Measurements from ENCODE around the gene UBP1. TPM values are rescaled to one million over a fixed set of nuclear protein-coding genes. Genes with fewer than 3 reads are reported as not detected.

UBP1 gene
- total and polyA plus RNA-seq, 9 of the 15 experiments (the other 6 are each of a cell fraction or from before 2014, with no cell fraction given), result 13.6 to 143 (median 79.6) TPM

- no peaks in the 10 kb centered on the region for H3K79me2 ChIP-seq (ENCODE audit: control insufficient read depth, insufficient read depth, low read length)
- H3K4me2 ChIP-seq (ENCODE audit: insufficient read depth, low read length), result no peak overlapping the region
- no peaks in the 10 kb centered on the region for H3K9me3 ChIP-seq (replicated peaks; ENCODE audit: control insufficient read depth, insufficient read depth, low read depth, low read length)
- no peak overlapping the region for H3K27ac ChIP-seq (ENCODE audit: extremely low read depth, low read depth, low read length)
- no peak overlapping the region for H2AFZ ChIP-seq (ENCODE audit: low read depth, low read length)
- FAIRE-seq (no peak), ATAC-seq (no peak), DNase-seq (ENCODE audit: extremely low read depth in 1 of 4, low spot score in 3 of 4) (no peak)
- intact Hi-C loops (cut with micrococcal nuclease), result no loop called here
- no peak overlapping the region for H3K4me3 ChIP-seq
- ChIA-PET POLR2A (no interaction called here), CTCF (ENCODE audit: low intra/inter-chr PET ratio) (no interaction called here)
- H3K9ac ChIP-seq (ENCODE audit: insufficient read depth in 1 of 2, low read depth in 2 of 2, low read length in 2 of 2), result no peak overlapping the region
- BruUV-seq (replicated peaks), result no TSS peak
- 43% methylated on average over 15 of the region's 15 CpGs for WGBS (ENCODE audit: insufficient coverage, low coverage, missing lambda C conversion rate)
- in situ Hi-C loops (cut with MboI), result no loop called here
- H3K36me3 ChIP-seq (ENCODE audit: control insufficient read depth, insufficient read depth, low read length), result no peaks in the 10 kb centered on the region
- H3K9me1 ChIP-seq (ENCODE audit: control insufficient read depth, insufficient read depth, low read length), result no peaks in the 10 kb centered on the region
- no peaks in the 10 kb centered on the region; a peak in 1 of 5 replicates for H3K4me1 ChIP-seq (replicated peaks in 1 of 2; ENCODE audit: control insufficient read depth in 2 of 2, insufficient read depth in 2 of 2, low read length in 2 of 2)
- H4K20me1 ChIP-seq (replicated peaks; ENCODE audit: control insufficient read depth, insufficient read depth, low read length), result no peaks in the 10 kb centered on the region
- no peaks in the 10 kb centered on the region for H3K27me3 ChIP-seq (ENCODE audit: control insufficient read depth in 2 of 2, insufficient read depth in 2 of 2, low read length in 2 of 2)
- TF ChIP-seq CXXC5 (CRISPR knock-in tag; IDR thresholded peaks at IDR 0.05) (no peak), ZNF23 (CRISPR knock-in tag; IDR thresholded peaks at IDR 0.05) (no peak), ZNF384 (IDR thresholded peaks at IDR 0.05; ENCODE audit: low read depth, low read length) (no peak), ZBTB1 (CRISPR knock-in tag; IDR thresholded peaks at IDR 0.05; ENCODE audit: borderline replicate concordance, low read depth) (no peak), ARID3A (IDR thresholded peaks at IDR 0.05; ENCODE audit: borderline replicate concordance, low read depth, low read length) (no peak), NCOR1 (IDR thresholded peaks at IDR 0.05) (no peak), HLTF (IDR thresholded peaks at IDR 0.05) (no peak), EP300 (IDR thresholded peaks at IDR 0.05; ENCODE audit: low read length) (no peak), GTF2F1 (IDR thresholded peaks at IDR 0.05; ENCODE audit: low read depth, low read length) (no peak), ZBTB33 (CRISPR knock-in tag; IDR thresholded peaks at IDR 0.05) (no peak), CTCFL (IDR thresholded peaks at IDR 0.05; ENCODE audit: borderline replicate concordance, insufficient read depth, low read depth, low read length, poor library complexity, severe bottlenecking) (no peak), ZFP1 (CRISPR knock-in tag; IDR thresholded peaks at IDR 0.05) (no peak), YY1 (IDR thresholded peaks at IDR 0.05; ENCODE audit: borderline replicate concordance in 1 of 3, control insufficient read depth in 1 of 3, extremely low read depth in 1 of 3, insufficient read depth in 3 of 3, insufficient read length in 1 of 3, insufficient replicate concordance in 2 of 3, low read depth in 1 of 3, low read length in 2 of 3) (no peak), LARP7 (IDR thresholded peaks at IDR 0.05) (no peak), SMAD4 (CRISPR knock-in tag; conservative IDR thresholded peaks at IDR 0.05) (no peak), BRD4 (IDR thresholded peaks at IDR 0.05) (no peak)
- TF ChIP-seq, protein P1, sequence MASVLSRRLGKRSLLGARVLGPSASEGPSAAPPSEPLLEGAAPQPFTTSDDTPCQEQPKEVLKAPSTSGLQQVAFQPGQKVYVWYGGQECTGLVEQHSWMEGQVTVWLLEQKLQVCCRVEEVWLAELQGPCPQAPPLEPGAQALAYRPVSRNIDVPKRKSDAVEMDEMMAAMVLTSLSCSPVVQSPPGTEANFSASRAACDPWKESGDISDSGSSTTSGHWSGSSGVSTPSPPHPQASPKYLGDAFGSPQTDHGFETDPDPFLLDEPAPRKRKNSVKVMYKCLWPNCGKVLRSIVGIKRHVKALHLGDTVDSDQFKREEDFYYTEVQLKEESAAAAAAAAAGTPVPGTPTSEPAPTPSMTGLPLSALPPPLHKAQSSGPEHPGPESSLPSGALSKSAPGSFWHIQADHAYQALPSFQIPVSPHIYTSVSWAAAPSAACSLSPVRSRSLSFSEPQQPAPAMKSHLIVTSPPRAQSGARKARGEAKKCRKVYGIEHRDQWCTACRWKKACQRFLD (CRISPR knock-in tag; IDR thresholded peaks at IDR 0.05), result no peak
Measured at GRCh38 chr3:33447958-33448357, 7.8 kb upstream of the UBP1 start.
